WTC11 (cell line): ENCODE results near the gene MTMR2. TPM values are rescaled to one million over a fixed set of nuclear protein-coding genes. Genes with fewer than 3 reads are reported as not detected.

Source experiments
- ATAC-seq: fragments of 200-7000 bp; cut with Tn5 transposase; 2 replicates; pipeline ENCODE4 v1.10.0; 2021; ENCODE audit warnings: mild to moderate bottlenecking, moderate library complexity
- CTCF ChIA-PET: fragments of 300-600 bp; sonication (Branson Sonifier 250); formaldehyde crosslinking; loops from one replicate; lab custom pipeline; 2021; ENCODE audit warnings: antibody characterized with exemption; lab: Charles Lee
- POLR2A ChIA-PET: fragments of 350-600 bp; sonication (Branson Sonifier 250); formaldehyde crosslinking; loops from one replicate; lab custom pipeline; 2021; ENCODE audit warnings: antibody characterized with exemption; lab: Charles Lee
- DNase-seq: peaks from one replicate; pipeline ENCODE4 v3.0.0; 2021; ENCODE audit warnings: low spot score
- H3K27ac Mint-ChIP-seq: 2 replicates; pipeline ENCODE4 v1.8.0; 2021; ENCODE audit warnings: mixed read lengths
- H3K27me3 Mint-ChIP-seq: 2 replicates; pipeline ENCODE4 v1.8.0; 2021; ENCODE audit warnings: low read depth, mild to moderate bottlenecking, moderate library complexity, mixed read lengths
- H3K36me3 Mint-ChIP-seq: 2 replicates; pipeline ENCODE4 v1.8.0; 2021; ENCODE audit warnings: mixed read lengths
- H3K4me1 Mint-ChIP-seq: 2 replicates; pipeline ENCODE4 v1.8.0; 2022; ENCODE audit warnings: mixed read lengths
- H3K4me3 Mint-ChIP-seq: 2 replicates; pipeline ENCODE4 v1.8.0; 2021; ENCODE audit warnings: mild to moderate bottlenecking, moderate library complexity, mixed read lengths
- H3K9me3 Mint-ChIP-seq: 2 replicates; pipeline ENCODE4 v1.8.0; 2021; ENCODE audit warnings: mixed read lengths
- CREB1 ChIP-seq: sonication (generic); formaldehyde crosslinking; IDR thresholded peaks from 2 replicates; pipeline ENCODE4 v1.8.0; 2023; ENCODE audit warnings: mild to moderate bottlenecking, missing genetic modification reagents
- ESRRA ChIP-seq: sonication (generic); formaldehyde crosslinking; IDR thresholded peaks from 2 replicates; pipeline ENCODE4 v1.8.1; 2022; ENCODE audit warnings: mild to moderate bottlenecking, missing genetic modification reagents, borderline replicate concordance
- FOXJ3 ChIP-seq: sonication (generic); formaldehyde crosslinking; IDR thresholded peaks from 2 replicates; pipeline ENCODE4 v1.9.0; 2021; ENCODE audit warnings: missing genetic modification reagents, mild to moderate bottlenecking, borderline replicate concordance
- HMGA2 ChIP-seq: fragments of 250-450 bp; sonication (Bioruptor Pico); IDR thresholded peaks from 2 replicates; pipeline ENCODE4 v1.4.0; 2021; ENCODE audit warnings: mild to moderate bottlenecking, moderate library complexity
- JUN ChIP-seq: sonication (generic); formaldehyde crosslinking; IDR thresholded peaks from 2 replicates; pipeline ENCODE4 v1.8.0; 2023; ENCODE audit warnings: mild to moderate bottlenecking, missing genetic modification reagents
- NFYB ChIP-seq: sonication (generic); formaldehyde crosslinking; conservative IDR thresholded peaks from 2 replicates; pipeline ENCODE4 v1.8.0; 2022; ENCODE audit warnings: low read depth, missing genetic modification reagents
- OVOL2 ChIP-seq: fragments of 250-450 bp; sonication (Bioruptor Pico); IDR thresholded peaks from 2 replicates; pipeline ENCODE4 v1.9.0; 2021; ENCODE audit warnings: mild to moderate bottlenecking, borderline replicate concordance
- SMAD3 ChIP-seq: sonication (generic); formaldehyde crosslinking; IDR thresholded peaks from 2 replicates; pipeline ENCODE4 v1.8.0; 2022; ENCODE audit warnings: missing genetic modification reagents, mild to moderate bottlenecking, borderline replicate concordance
- SOX15 ChIP-seq: fragments of 250-450 bp; sonication (Bioruptor Pico); IDR thresholded peaks from 2 replicates; pipeline ENCODE4 v1.9.0; 2021; ENCODE audit warnings: mild to moderate bottlenecking
- TCF7 ChIP-seq: sonication (generic); formaldehyde crosslinking; IDR thresholded peaks from 2 replicates; pipeline ENCODE4 v1.8.0; 2022; ENCODE audit warnings: mild to moderate bottlenecking, low read depth, missing genetic modification reagents, moderate library complexity
- TEAD1 ChIP-seq: sonication (generic); formaldehyde crosslinking; IDR thresholded peaks from 2 replicates; pipeline ENCODE4 v1.8.0; 2022; ENCODE audit warnings: mild to moderate bottlenecking, missing genetic modification reagents
- TEAD4 ChIP-seq: sonication (generic); formaldehyde crosslinking; IDR thresholded peaks from 2 replicates; pipeline ENCODE4 v1.8.0; 2022; ENCODE audit warnings: mild to moderate bottlenecking, missing genetic modification reagents
- ZBTB21 ChIP-seq: sonication (generic); formaldehyde crosslinking; IDR thresholded peaks from 2 replicates; pipeline ENCODE4 v1.8.1; 2023; ENCODE audit warnings: mild to moderate bottlenecking, missing genetic modification reagents, borderline replicate concordance
- ZNF138 ChIP-seq: sonication (generic); formaldehyde crosslinking; conservative IDR thresholded peaks from 2 replicates; pipeline ENCODE4 v1.8.1; 2022; ENCODE audit warnings: mild to moderate bottlenecking, moderate library complexity, missing genetic modification reagents
- ZNF263 ChIP-seq: sonication (generic); formaldehyde crosslinking; IDR thresholded peaks from 2 replicates; pipeline ENCODE4 v1.8.1; 2022; ENCODE audit warnings: low read depth, mild to moderate bottlenecking, moderate library complexity, missing genetic modification reagents
- total RNA-seq: library from RNA; stranded (reverse); gene quantifications from 3 replicates; pipeline ENCODE4 v1.2.3, GENCODE V29; 2021
- TF ChIP-seq, protein P1 (sequence below): sonication (generic); formaldehyde crosslinking; IDR thresholded peaks from 2 replicates; pipeline ENCODE4 v1.8.0; 2022; ENCODE audit warnings: mild to moderate bottlenecking, missing genetic modification reagents
- TF ChIP-seq, protein P2 (sequence below): sonication (generic); formaldehyde crosslinking; IDR thresholded peaks from 2 replicates; pipeline ENCODE4 v1.8.0; 2022; ENCODE audit warnings: mild to moderate bottlenecking, missing genetic modification reagents
- TF ChIP-seq, protein P3 (sequence below): sonication (generic); formaldehyde crosslinking; conservative IDR thresholded peaks from 2 replicates; pipeline ENCODE4 v1.8.1; 2023; ENCODE audit warnings: mild to moderate bottlenecking, low read depth, missing genetic modification reagents, moderate library complexity
- TF ChIP-seq, protein P4 (sequence below): sonication (generic); formaldehyde crosslinking; IDR thresholded peaks from 2 replicates; pipeline ENCODE4 v1.8.1; 2023; ENCODE audit warnings: mild to moderate bottlenecking, missing genetic modification reagents, borderline replicate concordance

The MTMR2 gene
- total RNA-seq, 1 experiment from 2014 or later = 45.6 TPM

DNA sequence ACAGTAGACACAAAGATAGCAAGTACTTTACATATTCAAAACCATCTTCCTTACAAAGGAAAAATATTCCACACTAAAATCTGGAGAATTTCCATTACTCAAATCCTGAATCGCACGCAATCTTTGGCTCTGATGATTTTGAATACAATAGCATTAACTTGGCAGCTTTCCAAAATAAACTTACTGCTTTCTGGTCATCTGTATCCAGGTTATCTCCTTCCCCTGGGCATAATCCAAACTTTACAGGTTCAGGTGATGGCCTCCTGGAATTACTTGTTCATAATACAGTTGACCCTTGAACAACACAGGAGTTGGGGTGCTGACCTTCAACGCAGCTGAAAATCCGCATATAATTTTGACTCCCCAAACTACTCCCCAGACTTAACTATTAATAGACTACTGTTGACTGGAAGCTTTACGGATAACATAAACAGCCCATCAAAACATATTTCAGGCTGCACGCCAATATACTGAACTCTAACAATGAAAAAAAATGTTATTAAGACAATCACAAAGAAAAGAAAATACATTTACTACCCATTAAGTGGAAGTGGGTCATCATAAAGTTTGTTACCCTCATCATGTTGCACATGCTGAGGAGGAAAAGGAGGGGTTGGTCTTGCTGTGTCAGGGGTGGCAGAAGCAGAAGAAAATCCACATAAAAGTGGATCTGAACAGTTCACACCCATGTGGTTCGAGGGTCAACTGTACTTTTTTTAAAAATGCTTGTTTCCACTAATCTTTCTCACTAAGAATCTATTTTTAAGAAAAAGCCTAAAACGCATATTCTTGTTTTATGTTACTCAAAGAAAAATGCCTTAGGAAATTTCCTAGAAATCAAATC lies 6.5 kb downstream of the MTMR2 start (continued):
- TF ChIP-seq, protein P1, sequence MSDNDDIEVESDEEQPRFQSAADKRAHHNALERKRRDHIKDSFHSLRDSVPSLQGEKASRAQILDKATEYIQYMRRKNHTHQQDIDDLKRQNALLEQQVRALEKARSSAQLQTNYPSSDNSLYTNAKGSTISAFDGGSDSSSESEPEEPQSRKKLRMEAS (CRISPR knock-in tag) = no peak
- no peak for TF ChIP-seq ZBTB21
- TF ChIP-seq NFYB (CRISPR knock-in tag) = no peak
- TF ChIP-seq, protein P2, sequence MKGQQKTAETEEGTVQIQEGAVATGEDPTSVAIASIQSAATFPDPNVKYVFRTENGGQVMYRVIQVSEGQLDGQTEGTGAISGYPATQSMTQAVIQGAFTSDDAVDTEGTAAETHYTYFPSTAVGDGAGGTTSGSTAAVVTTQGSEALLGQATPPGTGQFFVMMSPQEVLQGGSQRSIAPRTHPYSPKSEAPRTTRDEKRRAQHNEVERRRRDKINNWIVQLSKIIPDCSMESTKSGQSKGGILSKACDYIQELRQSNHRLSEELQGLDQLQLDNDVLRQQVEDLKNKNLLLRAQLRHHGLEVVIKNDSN = no peak
- TF ChIP-seq JUN (CRISPR knock-in tag) = no peak
- no peak for TF ChIP-seq OVOL2 (CRISPR knock-in tag)
- no peak for TF ChIP-seq FOXJ3 (CRISPR knock-in tag)
- TF ChIP-seq TCF7 (CRISPR knock-in tag) = no peak
- TF ChIP-seq HMGA2 = no peak
- TF ChIP-seq ESRRA (CRISPR knock-in tag) = no peak
- no peak for TF ChIP-seq TEAD1 (CRISPR knock-in tag)
- TF ChIP-seq TEAD4 (CRISPR knock-in tag) = no peak
- TF ChIP-seq SMAD3 (CRISPR knock-in tag) = no peak
- TF ChIP-seq ZNF263 (CRISPR knock-in tag) = no peak
- TF ChIP-seq, all 79 proteins: peak for 0

DNA sequence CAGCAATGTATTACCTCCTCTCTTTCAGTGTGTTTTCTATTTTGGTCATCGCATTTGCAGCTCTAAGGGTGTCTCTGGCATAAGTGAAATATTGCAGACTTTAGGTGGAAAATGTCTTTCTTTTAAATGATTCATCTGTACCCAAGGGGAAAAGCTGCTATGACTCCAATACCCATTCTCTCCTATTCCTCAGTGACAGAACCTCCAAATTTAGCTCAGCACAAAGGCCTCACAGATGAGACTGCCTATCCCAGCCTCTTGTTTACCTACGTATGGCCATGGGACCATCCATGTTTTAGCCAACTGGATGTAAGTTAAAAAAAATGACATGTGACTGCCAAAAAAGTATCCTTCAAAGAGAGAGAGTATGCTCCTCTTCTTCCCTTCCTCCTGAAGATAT lies 7.9 kb downstream of the MTMR2 start:
- ATAC-seq (no peak), DNase-seq (no peak)
- POLR2A ChIA-PET = interaction anchor here (0.6 kb wide), 1 partner anchor 34 kb away, joined by 3 read pairs; no protein-coding TSS in a partner anchor
- CTCF ChIA-PET = no interaction called here
- H3K4me3 Mint-ChIP-seq = no peak overlapping the region
- no peaks in the 10 kb centered on the region for H3K36me3 Mint-ChIP-seq
- no peaks in the 10 kb centered on the region for H3K9me3 Mint-ChIP-seq
- H3K27ac Mint-ChIP-seq = no peak overlapping the region
- H3K27me3 Mint-ChIP-seq = no peaks in the 10 kb centered on the region
- H3K4me1 Mint-ChIP-seq = peaks cover 17% of the 10 kb centered on the region
- TF ChIP-seq SOX15 (CRISPR knock-in tag) (no peak), NFYB (CRISPR knock-in tag) (no peak), SMAD3 (CRISPR knock-in tag) (no peak), ZNF138 (CRISPR knock-in tag) (no peak), CREB1 (no peak)
- TF ChIP-seq, protein P3, sequence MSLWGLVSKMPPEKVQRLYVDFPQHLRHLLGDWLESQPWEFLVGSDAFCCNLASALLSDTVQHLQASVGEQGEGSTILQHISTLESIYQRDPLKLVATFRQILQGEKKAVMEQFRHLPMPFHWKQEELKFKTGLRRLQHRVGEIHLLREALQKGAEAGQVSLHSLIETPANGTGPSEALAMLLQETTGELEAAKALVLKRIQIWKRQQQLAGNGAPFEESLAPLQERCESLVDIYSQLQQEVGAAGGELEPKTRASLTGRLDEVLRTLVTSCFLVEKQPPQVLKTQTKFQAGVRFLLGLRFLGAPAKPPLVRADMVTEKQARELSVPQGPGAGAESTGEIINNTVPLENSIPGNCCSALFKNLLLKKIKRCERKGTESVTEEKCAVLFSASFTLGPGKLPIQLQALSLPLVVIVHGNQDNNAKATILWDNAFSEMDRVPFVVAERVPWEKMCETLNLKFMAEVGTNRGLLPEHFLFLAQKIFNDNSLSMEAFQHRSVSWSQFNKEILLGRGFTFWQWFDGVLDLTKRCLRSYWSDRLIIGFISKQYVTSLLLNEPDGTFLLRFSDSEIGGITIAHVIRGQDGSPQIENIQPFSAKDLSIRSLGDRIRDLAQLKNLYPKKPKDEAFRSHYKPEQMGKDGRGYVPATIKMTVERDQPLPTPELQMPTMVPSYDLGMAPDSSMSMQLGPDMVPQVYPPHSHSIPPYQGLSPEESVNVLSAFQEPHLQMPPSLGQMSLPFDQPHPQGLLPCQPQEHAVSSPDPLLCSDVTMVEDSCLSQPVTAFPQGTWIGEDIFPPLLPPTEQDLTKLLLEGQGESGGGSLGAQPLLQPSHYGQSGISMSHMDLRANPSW = no peak
- TF ChIP-seq, protein P4, sequence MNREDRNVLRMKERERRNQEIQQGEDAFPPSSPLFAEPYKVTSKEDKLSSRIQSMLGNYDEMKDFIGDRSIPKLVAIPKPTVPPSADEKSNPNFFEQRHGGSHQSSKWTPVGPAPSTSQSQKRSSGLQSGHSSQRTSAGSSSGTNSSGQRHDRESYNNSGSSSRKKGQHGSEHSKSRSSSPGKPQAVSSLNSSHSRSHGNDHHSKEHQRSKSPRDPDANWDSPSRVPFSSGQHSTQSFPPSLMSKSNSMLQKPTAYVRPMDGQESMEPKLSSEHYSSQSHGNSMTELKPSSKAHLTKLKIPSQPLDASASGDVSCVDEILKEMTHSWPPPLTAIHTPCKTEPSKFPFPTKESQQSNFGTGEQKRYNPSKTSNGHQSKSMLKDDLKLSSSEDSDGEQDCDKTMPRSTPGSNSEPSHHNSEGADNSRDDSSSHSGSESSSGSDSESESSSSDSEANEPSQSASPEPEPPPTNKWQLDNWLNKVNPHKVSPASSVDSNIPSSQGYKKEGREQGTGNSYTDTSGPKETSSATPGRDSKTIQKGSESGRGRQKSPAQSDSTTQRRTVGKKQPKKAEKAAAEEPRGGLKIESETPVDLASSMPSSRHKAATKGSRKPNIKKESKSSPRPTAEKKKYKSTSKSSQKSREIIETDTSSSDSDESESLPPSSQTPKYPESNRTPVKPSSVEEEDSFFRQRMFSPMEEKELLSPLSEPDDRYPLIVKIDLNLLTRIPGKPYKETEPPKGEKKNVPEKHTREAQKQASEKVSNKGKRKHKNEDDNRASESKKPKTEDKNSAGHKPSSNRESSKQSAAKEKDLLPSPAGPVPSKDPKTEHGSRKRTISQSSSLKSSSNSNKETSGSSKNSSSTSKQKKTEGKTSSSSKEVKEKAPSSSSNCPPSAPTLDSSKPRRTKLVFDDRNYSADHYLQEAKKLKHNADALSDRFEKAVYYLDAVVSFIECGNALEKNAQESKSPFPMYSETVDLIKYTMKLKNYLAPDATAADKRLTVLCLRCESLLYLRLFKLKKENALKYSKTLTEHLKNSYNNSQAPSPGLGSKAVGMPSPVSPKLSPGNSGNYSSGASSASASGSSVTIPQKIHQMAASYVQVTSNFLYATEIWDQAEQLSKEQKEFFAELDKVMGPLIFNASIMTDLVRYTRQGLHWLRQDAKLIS (CRISPR knock-in tag) = no peak
